Endothelial cell of umbilical vein (primary cell): ENCODE results near the gene SLC25A31.

Experiments used
- CTCF ChIP-seq, 2 donors: IDR thresholded peaks; 1 replicate in 1 of 2; 2 replicates in 1 of 2; pipeline ENCODE4 v1.5.1; 2011; ENCODE audit warnings: low read length in 2 of 2, mild to moderate bottlenecking in 2 of 2, moderate library complexity in 2 of 2, control low read depth in 1 of 2, inconsistent platforms in 1 of 2, low read depth in 1 of 2; ENCODE audit not compliant: insufficient read depth in 1 of 2; ENCODE audit errors: extremely low read depth in 1 of 2
- EZH2 ChIP-seq: IDR thresholded peaks from 2 replicates; pipeline ENCODE4 v1.6.1; 2012; ENCODE audit warnings: borderline replicate concordance, low read depth, mild to moderate bottlenecking, moderate library complexity, low read length, inconsistent platforms; ENCODE audit not compliant: severe bottlenecking
- MAX ChIP-seq: IDR thresholded peaks from 2 replicates; pipeline ENCODE4 v1.6.1; 2011; ENCODE audit not compliant: insufficient read depth, insufficient read length
- POLR2AphosphoS5 ChIP-seq: IDR thresholded peaks from 2 replicates; pipeline ENCODE4 v1.6.1; 2012; ENCODE audit warnings: low read depth, mild to moderate bottlenecking, control low read depth, low read length, moderate library complexity; ENCODE audit not compliant: insufficient read depth

GRCh38 chr4:127780598-127780997 is 50.4 kb downstream of the SLC25A31 start:
- no peak for TF ChIP-seq EZH2
- no peak for TF ChIP-seq CTCF (IDR thresholded peaks at IDR 0.05; ENCODE audit: extremely low read depth in 1 of 2, insufficient read depth in 1 of 2, low read depth in 1 of 2, low read length in 2 of 2)
- TF ChIP-seq POLR2AphosphoS5, result no peak
- TF ChIP-seq MAX, result no peak
